ENCODE measurements around the gene CCDC47.
A peak's percentile ranks its signal among the peaks of the same experiment; 100 is the strongest.

CCDC47 gene

DNA sequence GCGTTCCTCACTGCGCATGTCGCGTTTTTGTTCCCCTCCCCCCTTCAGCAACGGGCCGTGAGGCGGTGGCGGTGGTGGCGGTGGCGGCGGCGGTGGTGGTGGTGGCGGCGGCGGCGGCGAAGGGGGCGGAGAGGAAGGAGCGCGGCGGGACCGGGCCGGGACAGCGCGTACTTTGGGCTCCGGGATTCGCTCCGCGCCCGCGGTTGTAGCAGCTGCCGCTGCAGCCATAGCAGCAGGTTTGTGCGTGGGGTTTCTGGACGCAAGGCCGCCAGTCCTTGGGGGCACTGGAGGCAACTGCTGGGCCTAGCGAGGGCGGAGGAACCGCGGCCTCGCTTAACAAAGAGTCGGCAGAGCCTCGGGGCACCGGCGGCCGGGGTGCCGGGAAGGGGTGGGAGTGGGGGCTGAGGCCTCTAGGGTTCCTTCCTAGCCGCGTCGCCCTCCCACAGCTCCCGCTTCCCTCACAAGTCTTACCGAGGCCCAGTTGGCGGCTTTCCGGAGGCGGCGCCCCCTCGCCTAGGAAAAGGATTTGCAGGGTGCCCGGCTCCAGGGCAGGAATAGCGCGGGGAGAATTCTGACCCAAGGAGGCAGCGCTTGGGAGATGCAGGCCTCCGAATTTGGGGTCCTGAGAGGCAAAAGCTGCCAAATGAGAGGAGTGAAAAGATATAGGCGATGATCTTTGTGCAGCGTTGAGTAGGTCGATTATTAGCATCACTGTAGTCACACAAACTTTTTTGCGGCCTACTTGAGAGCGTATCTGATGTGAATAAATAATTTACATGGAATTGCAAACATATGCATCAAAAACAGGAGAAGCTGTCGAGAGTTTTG, 958 bp upstream of the CCDC47 start, which contains the start of gene DDX42 (continued):
- TF ChIP-seq, protein P1, sequence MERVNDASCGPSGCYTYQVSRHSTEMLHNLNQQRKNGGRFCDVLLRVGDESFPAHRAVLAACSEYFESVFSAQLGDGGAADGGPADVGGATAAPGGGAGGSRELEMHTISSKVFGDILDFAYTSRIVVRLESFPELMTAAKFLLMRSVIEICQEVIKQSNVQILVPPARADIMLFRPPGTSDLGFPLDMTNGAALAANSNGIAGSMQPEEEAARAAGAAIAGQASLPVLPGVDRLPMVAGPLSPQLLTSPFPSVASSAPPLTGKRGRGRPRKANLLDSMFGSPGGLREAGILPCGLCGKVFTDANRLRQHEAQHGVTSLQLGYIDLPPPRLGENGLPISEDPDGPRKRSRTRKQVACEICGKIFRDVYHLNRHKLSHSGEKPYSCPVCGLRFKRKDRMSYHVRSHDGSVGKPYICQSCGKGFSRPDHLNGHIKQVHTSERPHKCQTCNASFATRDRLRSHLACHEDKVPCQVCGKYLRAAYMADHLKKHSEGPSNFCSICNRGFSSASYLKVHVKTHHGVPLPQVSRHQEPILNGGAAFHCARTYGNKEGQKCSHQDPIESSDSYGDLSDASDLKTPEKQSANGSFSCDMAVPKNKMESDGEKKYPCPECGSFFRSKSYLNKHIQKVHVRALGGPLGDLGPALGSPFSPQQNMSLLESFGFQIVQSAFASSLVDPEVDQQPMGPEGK (tag by site-specific recombination; IDR thresholded peaks at IDR 0.05), result peak; percentile 56
- TF ChIP-seq, protein P2, sequence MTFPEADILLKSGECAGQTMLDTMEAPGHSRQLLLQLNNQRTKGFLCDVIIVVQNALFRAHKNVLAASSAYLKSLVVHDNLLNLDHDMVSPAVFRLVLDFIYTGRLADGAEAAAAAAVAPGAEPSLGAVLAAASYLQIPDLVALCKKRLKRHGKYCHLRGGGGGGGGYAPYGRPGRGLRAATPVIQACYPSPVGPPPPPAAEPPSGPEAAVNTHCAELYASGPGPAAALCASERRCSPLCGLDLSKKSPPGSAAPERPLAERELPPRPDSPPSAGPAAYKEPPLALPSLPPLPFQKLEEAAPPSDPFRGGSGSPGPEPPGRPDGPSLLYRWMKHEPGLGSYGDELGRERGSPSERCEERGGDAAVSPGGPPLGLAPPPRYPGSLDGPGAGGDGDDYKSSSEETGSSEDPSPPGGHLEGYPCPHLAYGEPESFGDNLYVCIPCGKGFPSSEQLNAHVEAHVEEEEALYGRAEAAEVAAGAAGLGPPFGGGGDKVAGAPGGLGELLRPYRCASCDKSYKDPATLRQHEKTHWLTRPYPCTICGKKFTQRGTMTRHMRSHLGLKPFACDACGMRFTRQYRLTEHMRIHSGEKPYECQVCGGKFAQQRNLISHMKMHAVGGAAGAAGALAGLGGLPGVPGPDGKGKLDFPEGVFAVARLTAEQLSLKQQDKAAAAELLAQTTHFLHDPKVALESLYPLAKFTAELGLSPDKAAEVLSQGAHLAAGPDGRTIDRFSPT (tag by site-specific recombination; IDR thresholded peaks at IDR 0.05), result peak; percentile 61; the same call in 1 of the 2 replicates
- TF ChIP-seq ZNF585B (tag by site-specific recombination; IDR thresholded peaks at IDR 0.05) (0 out of 2 replicates have a peak, but pooled peaks have one; percentile 4), ZFHX2 (tag by site-specific recombination; conservative IDR thresholded peaks at IDR 0.05) (peak; percentile 77), ZNF501 (tag by site-specific recombination; IDR thresholded peaks at IDR 0.05) (0 out of 2 replicates have a peak, but pooled peaks have one; percentile 16), ZNF416 (tag by site-specific recombination; IDR thresholded peaks at IDR 0.05) (no peak), ZBTB20 (tag by site-specific recombination; IDR thresholded peaks at IDR 0.05) (peak; percentile 13; the same call in 1 of the 2 replicates), RBAK (tag by site-specific recombination; IDR thresholded peaks at IDR 0.05) (no peak)
- TF ChIP-seq, protein P3, sequence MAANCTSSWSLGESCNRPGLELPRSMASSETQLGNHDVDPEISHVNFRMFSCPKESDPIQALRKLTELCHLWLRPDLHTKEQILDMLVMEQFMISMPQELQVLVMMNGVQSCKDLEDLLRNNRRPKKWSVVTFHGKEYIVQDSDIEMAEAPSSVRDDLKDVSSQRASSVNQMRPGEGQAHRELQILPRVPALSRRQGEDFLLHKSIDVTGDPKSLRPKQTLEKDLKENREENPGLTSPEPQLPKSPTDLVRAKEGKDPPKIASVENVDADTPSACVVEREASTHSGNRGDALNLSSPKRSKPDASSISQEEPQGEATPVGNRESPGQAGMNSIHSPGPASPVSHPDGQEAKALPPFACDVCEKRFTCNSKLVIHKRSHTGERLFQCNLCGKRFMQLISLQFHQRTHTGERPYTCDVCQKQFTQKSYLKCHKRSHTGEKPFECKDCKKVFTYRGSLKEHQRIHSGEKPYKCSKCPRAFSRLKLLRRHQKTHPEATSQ (tag by site-specific recombination; IDR thresholded peaks at IDR 0.05), result peak; percentile 40; the same call in 1 of the 2 replicates

DNA sequence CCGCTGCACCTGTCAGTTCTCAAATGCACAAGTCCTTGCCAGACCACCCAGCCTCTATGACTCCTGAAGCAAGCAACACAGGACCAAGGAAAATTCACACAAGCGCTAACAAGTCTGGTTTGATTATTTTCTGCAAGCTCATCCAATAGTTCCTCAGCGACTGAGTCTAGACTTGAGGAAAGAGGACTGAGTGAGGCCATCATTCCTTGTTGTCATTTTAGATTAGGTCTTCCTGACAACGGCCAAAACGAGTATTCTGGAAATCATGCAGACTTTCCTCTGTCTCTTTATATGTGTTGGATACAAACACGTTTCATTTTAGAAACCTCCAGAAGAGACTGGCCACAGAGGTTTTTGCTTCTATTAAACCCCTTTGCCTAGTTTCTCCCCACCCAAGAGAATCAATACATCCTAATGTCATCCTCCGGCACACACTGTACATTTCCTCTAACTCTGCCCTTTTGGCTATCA, 561 bp downstream of the CCDC47 start:
- Histone ChIP-seq H3K27ac (ENCODE audit: extremely low read depth, low read depth, low read length) (peak overlapping the region; percentile 91), H3K9me3 (ENCODE audit: control insufficient read depth, insufficient read depth, low read depth, low read length) (no peaks in the 10 kb centered on the region), H3K4me1 (ENCODE audit: control insufficient read depth, insufficient read depth, low read length) (no peaks in the 10 kb centered on the region; the same call in 1 of the 2 replicates), H3K4me3 (ENCODE audit: low read depth, low read length) (peak overlapping the region; percentile 80), H3K36me3 (ENCODE audit: control insufficient read depth in 2 of 2, insufficient read depth in 1 of 2, low read length in 2 of 2) (peaks cover 25 to 49% of the 10 kb centered on the region in 2 experiments)
- ChIA-PET CTCF (interaction anchor here (1.0 to 1.3 kb wide), 3 partner anchors 24 to 74 kb away, joined by 3 to 8 read pairs (median 3); no protein-coding TSS in a partner anchor), POLR2A (interaction anchor here (0.6 to 3.8 kb wide), 27 partner anchors 10 to 366 kb away, joined by 3 to 40 read pairs (median 6); partner anchors contain the start of genes DCAF7, MAP3K3, PSMC5 and STRADA)
- TF ChIP-seq YY1 (tag by site-specific recombination; IDR thresholded peaks at IDR 0.05), result 0 out of 2 replicates have a peak, but pooled peaks have one; percentile 24
- no peak for TF ChIP-seq ZNF529 (tag by site-specific recombination; IDR thresholded peaks at IDR 0.05; ENCODE audit: insufficient replicate concordance)
- no peak for TF ChIP-seq ZNF433 (tag by site-specific recombination; IDR thresholded peaks at IDR 0.05; ENCODE audit: low read depth)
- TF ChIP-seq GLIS2 (tag by site-specific recombination; IDR thresholded peaks at IDR 0.05), result no peak
- TF ChIP-seq HOXA7 (CRISPR knock-in tag; IDR thresholded peaks at IDR 0.05; ENCODE audit: borderline replicate concordance), result no peak
- TF ChIP-seq SP7 (tag by site-specific recombination; IDR thresholded peaks at IDR 0.05), result no peak
- TF ChIP-seq, protein P4, sequence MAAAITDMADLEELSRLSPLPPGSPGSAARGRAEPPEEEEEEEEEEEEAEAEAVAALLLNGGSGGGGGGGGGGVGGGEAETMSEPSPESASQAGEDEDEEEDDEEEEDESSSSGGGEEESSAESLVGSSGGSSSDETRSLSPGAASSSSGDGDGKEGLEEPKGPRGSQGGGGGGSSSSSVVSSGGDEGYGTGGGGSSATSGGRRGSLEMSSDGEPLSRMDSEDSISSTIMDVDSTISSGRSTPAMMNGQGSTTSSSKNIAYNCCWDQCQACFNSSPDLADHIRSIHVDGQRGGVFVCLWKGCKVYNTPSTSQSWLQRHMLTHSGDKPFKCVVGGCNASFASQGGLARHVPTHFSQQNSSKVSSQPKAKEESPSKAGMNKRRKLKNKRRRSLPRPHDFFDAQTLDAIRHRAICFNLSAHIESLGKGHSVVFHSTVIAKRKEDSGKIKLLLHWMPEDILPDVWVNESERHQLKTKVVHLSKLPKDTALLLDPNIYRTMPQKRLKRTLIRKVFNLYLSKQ (tag by site-specific recombination; IDR thresholded peaks at IDR 0.05; ENCODE audit: borderline replicate concordance), result no peak
- TF ChIP-seq ZNF133 (tag by site-specific recombination; IDR thresholded peaks at IDR 0.05), result 0 out of 2 replicates have a peak, but pooled peaks have one; percentile 16
- no peak for TF ChIP-seq KLF7 (tag by site-specific recombination; IDR thresholded peaks at IDR 0.05; ENCODE audit: borderline replicate concordance)
- no peak for TF ChIP-seq ZNF426 (tag by site-specific recombination; IDR thresholded peaks at IDR 0.05)
- no peak for TF ChIP-seq ZNF629 (tag by site-specific recombination; IDR thresholded peaks at IDR 0.05)
- no peak for TF ChIP-seq ZNF596 (tag by site-specific recombination; IDR thresholded peaks at IDR 0.05)
- TF ChIP-seq ZNF184 (tag by site-specific recombination; IDR thresholded peaks at IDR 0.05), result no peak
- TF ChIP-seq ZNF350 (tag by site-specific recombination; IDR thresholded peaks at IDR 0.05), result no peak
